ENCODE data around the gene WSCD2. TPM values are rescaled to one million over a fixed set of nuclear protein-coding genes. Genes with fewer than 3 reads are reported as not detected.

Gene WSCD2
- polyA plus RNA-seq, 1 of the 3 experiments (the other 2 are of a cell fraction), result 0.03 TPM

- no peaks in the 10 kb centered on the region for H3K9me2 ChIP-seq
- 0% methylated on average over 2 of the region's 4 CpGs for WGBS (ENCODE audit: low lambda C conversion rate)
- CTCF ChIA-PET, result interaction anchor here (1.0 to 2.0 kb wide), 3 partner anchors 11 to 18 kb away, joined by 3 to 9 read pairs (median 3); no protein-coding TSS in a partner anchor
Measured at GRCh38 chr12:108162207-108162606, 33.1 kb downstream of the WSCD2 start.

DNA sequence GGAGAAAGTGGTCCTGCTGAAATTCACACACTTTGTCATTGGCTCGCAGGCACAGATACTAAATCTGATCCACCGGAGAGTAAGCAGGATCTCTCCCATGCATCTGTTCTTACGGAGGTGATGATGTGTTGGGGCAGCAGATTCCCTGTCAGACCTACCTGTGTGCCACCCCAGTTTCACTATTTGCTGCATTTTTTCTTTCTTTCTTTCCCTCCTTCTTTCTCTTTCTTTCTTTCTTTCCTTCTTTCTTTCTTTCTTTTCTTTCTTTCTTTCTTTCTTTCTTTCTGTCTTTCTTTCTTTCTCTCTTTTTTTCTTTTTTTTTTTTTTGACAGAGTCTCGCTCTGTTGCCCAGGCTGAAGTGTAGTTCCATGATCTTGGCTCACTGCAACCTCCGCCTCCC is 37.4 kb downstream of the WSCD2 start:
- H2AFZ ChIP-seq (ENCODE audit: low read depth), result no peak overlapping the region
- no peaks in the 10 kb centered on the region for H4K20me1 ChIP-seq (ENCODE audit: insufficient read depth)
- H3K4me2 ChIP-seq, result no peak overlapping the region
- CTCF ChIA-PET, result no interaction called here
- DNase-seq, result no peak
- POLR2A ChIA-PET, result no interaction called here
- H3K9me2 ChIP-seq, result no peaks in the 10 kb centered on the region
- no peaks in the 10 kb centered on the region for H3K9me3 ChIP-seq
- H3K4me3 ChIP-seq (ENCODE audit: low read depth in 2 of 2, low read length in 1 of 2), result no peak overlapping the region
- no peaks in the 10 kb centered on the region for H3K27me3 ChIP-seq (ENCODE audit: insufficient read depth)
- no peaks in the 10 kb centered on the region for H3K36me3 ChIP-seq (replicated peaks in 1 of 2; ENCODE audit: control insufficient read depth in 1 of 2, insufficient read depth in 2 of 2, low read length in 1 of 2)
- H3K4me1 ChIP-seq (ENCODE audit: control insufficient read depth in 1 of 2, insufficient read depth in 2 of 2, low read depth in 1 of 2, low read length in 1 of 2), result no peaks in the 10 kb centered on the region; a peak in 1 of 4 replicates
- H3F3A ChIP-seq (replicated peaks; ENCODE audit: insufficient read depth), result no peaks in the 10 kb centered on the region
- no peaks in the 10 kb centered on the region for H3K79me2 ChIP-seq (ENCODE audit: insufficient read depth)
- 37% methylated on average over 5 of the region's 5 CpGs for WGBS (ENCODE audit: low lambda C conversion rate)
- H3K27ac ChIP-seq (ENCODE audit: low read depth in 2 of 2, low read length in 1 of 2), result no peak overlapping the region
- H3K9ac ChIP-seq, result no peak overlapping the region
- TF ChIP-seq, protein P1, sequence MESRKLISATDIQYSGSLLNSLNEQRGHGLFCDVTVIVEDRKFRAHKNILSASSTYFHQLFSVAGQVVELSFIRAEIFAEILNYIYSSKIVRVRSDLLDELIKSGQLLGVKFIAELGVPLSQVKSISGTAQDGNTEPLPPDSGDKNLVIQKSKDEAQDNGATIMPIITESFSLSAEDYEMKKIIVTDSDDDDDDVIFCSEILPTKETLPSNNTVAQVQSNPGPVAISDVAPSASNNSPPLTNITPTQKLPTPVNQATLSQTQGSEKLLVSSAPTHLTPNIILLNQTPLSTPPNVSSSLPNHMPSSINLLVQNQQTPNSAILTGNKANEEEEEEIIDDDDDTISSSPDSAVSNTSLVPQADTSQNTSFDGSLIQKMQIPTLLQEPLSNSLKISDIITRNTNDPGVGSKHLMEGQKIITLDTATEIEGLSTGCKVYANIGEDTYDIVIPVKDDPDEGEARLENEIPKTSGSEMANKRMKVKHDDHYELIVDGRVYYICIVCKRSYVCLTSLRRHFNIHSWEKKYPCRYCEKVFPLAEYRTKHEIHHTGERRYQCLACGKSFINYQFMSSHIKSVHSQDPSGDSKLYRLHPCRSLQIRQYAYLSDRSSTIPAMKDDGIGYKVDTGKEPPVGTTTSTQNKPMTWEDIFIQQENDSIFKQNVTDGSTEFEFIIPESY (IDR thresholded peaks at IDR 0.05; ENCODE audit: borderline replicate concordance, low read depth), result no peak
- TF ChIP-seq EZH2phosphoT487 (IDR thresholded peaks at IDR 0.05; ENCODE audit: borderline replicate concordance, low read depth), result no peak
- TF ChIP-seq FOXJ3 (CRISPR knock-in tag; IDR thresholded peaks at IDR 0.05), result no peak
- TF ChIP-seq RXRA (IDR thresholded peaks at IDR 0.05; ENCODE audit: borderline replicate concordance, low read depth), result no peak
- TF ChIP-seq TAF1 (IDR thresholded peaks at IDR 0.05; ENCODE audit: borderline replicate concordance, low read depth, low read length), result no peak
- TF ChIP-seq FOXM1 (IDR thresholded peaks at IDR 0.05; ENCODE audit: low read depth), result no peak
- TF ChIP-seq TEAD4 (IDR thresholded peaks at IDR 0.05; ENCODE audit: borderline replicate concordance, insufficient read depth), result no peak
- TF ChIP-seq RFX5 (IDR thresholded peaks at IDR 0.05; ENCODE audit: low read length), result no peak
- no peak for TF ChIP-seq SMC3 (IDR thresholded peaks at IDR 0.05; ENCODE audit: low read depth, low read length)
- TF ChIP-seq FOSL2 (IDR thresholded peaks at IDR 0.05; ENCODE audit: borderline replicate concordance, low read depth), result no peak
- TF ChIP-seq, protein P2, sequence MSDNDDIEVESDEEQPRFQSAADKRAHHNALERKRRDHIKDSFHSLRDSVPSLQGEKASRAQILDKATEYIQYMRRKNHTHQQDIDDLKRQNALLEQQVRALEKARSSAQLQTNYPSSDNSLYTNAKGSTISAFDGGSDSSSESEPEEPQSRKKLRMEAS (IDR thresholded peaks at IDR 0.05; ENCODE audit: low read depth), result no peak
- TF ChIP-seq, protein P3, sequence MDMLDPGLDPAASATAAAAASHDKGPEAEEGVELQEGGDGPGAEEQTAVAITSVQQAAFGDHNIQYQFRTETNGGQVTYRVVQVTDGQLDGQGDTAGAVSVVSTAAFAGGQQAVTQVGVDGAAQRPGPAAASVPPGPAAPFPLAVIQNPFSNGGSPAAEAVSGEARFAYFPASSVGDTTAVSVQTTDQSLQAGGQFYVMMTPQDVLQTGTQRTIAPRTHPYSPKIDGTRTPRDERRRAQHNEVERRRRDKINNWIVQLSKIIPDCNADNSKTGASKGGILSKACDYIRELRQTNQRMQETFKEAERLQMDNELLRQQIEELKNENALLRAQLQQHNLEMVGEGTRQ (IDR thresholded peaks at IDR 0.05; ENCODE audit: borderline replicate concordance, low read depth, low read length), result no peak
- TF ChIP-seq MEF2A (IDR thresholded peaks at IDR 0.05; ENCODE audit: borderline replicate concordance, low read depth), result no peak
- TF ChIP-seq JUND (IDR thresholded peaks at IDR 0.05), result no peak
- TF ChIP-seq, protein P4, sequence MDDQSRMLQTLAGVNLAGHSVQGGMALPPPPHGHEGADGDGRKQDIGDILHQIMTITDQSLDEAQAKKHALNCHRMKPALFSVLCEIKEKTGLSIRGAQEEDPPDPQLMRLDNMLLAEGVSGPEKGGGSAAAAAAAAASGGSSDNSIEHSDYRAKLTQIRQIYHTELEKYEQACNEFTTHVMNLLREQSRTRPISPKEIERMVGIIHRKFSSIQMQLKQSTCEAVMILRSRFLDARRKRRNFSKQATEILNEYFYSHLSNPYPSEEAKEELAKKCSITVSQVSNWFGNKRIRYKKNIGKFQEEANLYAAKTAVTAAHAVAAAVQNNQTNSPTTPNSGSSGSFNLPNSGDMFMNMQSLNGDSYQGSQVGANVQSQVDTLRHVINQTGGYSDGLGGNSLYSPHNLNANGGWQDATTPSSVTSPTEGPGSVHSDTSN (IDR thresholded peaks at IDR 0.05), result no peak
- TF ChIP-seq CHD2 (IDR thresholded peaks at IDR 0.05; ENCODE audit: low read length, partially characterized antibody), result no peak

More at GRCh38 chr12:108162207-108162606, 33.1 kb downstream of the WSCD2 start:
- Histone ChIP-seq H3K36me3 (replicated peaks in 1 of 2; ENCODE audit: control insufficient read depth in 1 of 2, insufficient read depth in 2 of 2, low read length in 1 of 2) (no peaks in the 10 kb centered on the region), H3K4me2 (no peak overlapping the region), H3K9ac (no peak overlapping the region), H3K27me3 (ENCODE audit: insufficient read depth) (no peaks in the 10 kb centered on the region), H2AFZ (ENCODE audit: low read depth) (no peak overlapping the region), H3K27ac (ENCODE audit: low read depth in 2 of 2, low read length in 1 of 2) (no peak overlapping the region), H4K20me1 (ENCODE audit: insufficient read depth) (no peaks in the 10 kb centered on the region), H3K79me2 (ENCODE audit: insufficient read depth) (no peaks in the 10 kb centered on the region), H3K4me3 (ENCODE audit: low read depth in 2 of 2, low read length in 1 of 2) (no peak overlapping the region), H3K9me3 (no peaks in the 10 kb centered on the region), H3F3A (replicated peaks; ENCODE audit: insufficient read depth) (no peaks in the 10 kb centered on the region), H3K4me1 (ENCODE audit: control insufficient read depth in 1 of 2, insufficient read depth in 2 of 2, low read depth in 1 of 2, low read length in 1 of 2) (no peaks in the 10 kb centered on the region; a peak in 1 of 4 replicates)
- POLR2A ChIA-PET, result no interaction called here
- no peak for DNase-seq
- TF ChIP-seq RCOR1 (IDR thresholded peaks at IDR 0.05; ENCODE audit: low read length) (no peak), FOSL2 (IDR thresholded peaks at IDR 0.05; ENCODE audit: borderline replicate concordance, low read depth) (no peak), GATA2 (CRISPR knock-in tag; IDR thresholded peaks at IDR 0.05) (no peak), RFX5 (IDR thresholded peaks at IDR 0.05; ENCODE audit: low read length) (no peak)
- TF ChIP-seq, protein P1 (IDR thresholded peaks at IDR 0.05; ENCODE audit: borderline replicate concordance, low read depth), result no peak

All from SK-N-SH (cell line).